ENCODE data around the gene GRK5.

Gene GRK5

GRCh38 chr10:119183664-119184412 is 23.5 kb upstream of the GRK5 start:
- H3F3A ChIP-seq (ENCODE audit: insufficient read depth, low read length): no peaks in the 10 kb centered on the region
- no peaks in the 10 kb centered on the region for H3K9me2 ChIP-seq (replicated peaks; ENCODE audit: insufficient read depth, low read length)
- H3K36me3 ChIP-seq (replicated peaks; ENCODE audit: insufficient read depth, low read length): no peaks in the 10 kb centered on the region
- H3K9me3 ChIP-seq (replicated peaks; ENCODE audit: insufficient read depth, low read length): no peaks in the 10 kb centered on the region
- H3K9ac ChIP-seq (ENCODE audit: low read length): no peak overlapping the region
- no peaks in the 10 kb centered on the region for H3K79me2 ChIP-seq (ENCODE audit: low read length)
- H3K4me3 ChIP-seq (ENCODE audit: low read length): no peak overlapping the region
- DNase-seq: no peak
- no peak overlapping the region for H3K4me2 ChIP-seq (ENCODE audit: low read depth, low read length)
- no peak overlapping the region for H3K27ac ChIP-seq (ENCODE audit: low read length)
- H4K20me1 ChIP-seq (ENCODE audit: insufficient read depth, low read length): no peaks in the 10 kb centered on the region
- H2AFZ ChIP-seq (ENCODE audit: low read length): no peak overlapping the region
- no peak for TF ChIP-seq EZH2phosphoT487 (IDR thresholded peaks at IDR 0.05; ENCODE audit: low read length)
- no peak for TF ChIP-seq CTCF (IDR thresholded peaks at IDR 0.05; ENCODE audit: low read length)
- no peak for TF ChIP-seq EZH2 (optimal IDR thresholded peaks at IDR 0.05; ENCODE audit: low read depth, low read length)
- no peaks in the 10 kb centered on the region for H3K27me3 ChIP-seq (replicated peaks; ENCODE audit: insufficient read depth, low read length)
- peaks cover 4% of the 10 kb centered on the region; the same call in 1 of the 2 replicates for H3K4me1 ChIP-seq (ENCODE audit: low read length)

GRCh38 chr10:119189811-119190282 is 17.5 kb upstream of the GRK5 start:
- Histone ChIP-seq H2AFZ (ENCODE audit: low read length) (no peak overlapping the region), H3F3A (ENCODE audit: insufficient read depth, low read length) (no peaks in the 10 kb centered on the region), H3K9me2 (replicated peaks; ENCODE audit: insufficient read depth, low read length) (no peaks in the 10 kb centered on the region), H4K20me1 (ENCODE audit: insufficient read depth, low read length) (no peaks in the 10 kb centered on the region), H3K4me2 (ENCODE audit: low read depth, low read length) (no peak overlapping the region), H3K79me2 (ENCODE audit: low read length) (no peaks in the 10 kb centered on the region), H3K4me1 (ENCODE audit: low read length) (peaks cover 9% of the 10 kb centered on the region), H3K9me3 (replicated peaks; ENCODE audit: insufficient read depth, low read length) (no peaks in the 10 kb centered on the region), H3K9ac (ENCODE audit: low read length) (no peak overlapping the region), H3K27ac (ENCODE audit: low read length) (no peak overlapping the region), H3K4me3 (ENCODE audit: low read length) (no peak overlapping the region), H3K36me3 (replicated peaks; ENCODE audit: insufficient read depth, low read length) (no peaks in the 10 kb centered on the region), H3K27me3 (replicated peaks; ENCODE audit: insufficient read depth, low read length) (no peaks in the 10 kb centered on the region)
- peak; percentile 50 for DNase-seq
- TF ChIP-seq EZH2 (optimal IDR thresholded peaks at IDR 0.05; ENCODE audit: low read depth, low read length) (no peak), EZH2phosphoT487 (IDR thresholded peaks at IDR 0.05; ENCODE audit: low read length) (no peak), CTCF (IDR thresholded peaks at IDR 0.05; ENCODE audit: low read length) (no peak)

GRCh38 chr10:119190353-119190752 is 17.0 kb upstream of the GRK5 start:
- no peaks in the 10 kb centered on the region for H3K79me2 ChIP-seq (ENCODE audit: low read length)
- H3F3A ChIP-seq (ENCODE audit: insufficient read depth, low read length): no peaks in the 10 kb centered on the region
- H3K4me3 ChIP-seq (ENCODE audit: low read length): no peak overlapping the region
- no peak overlapping the region for H2AFZ ChIP-seq (ENCODE audit: low read length)
- no peaks in the 10 kb centered on the region for H3K9me2 ChIP-seq (replicated peaks; ENCODE audit: insufficient read depth, low read length)
- H3K4me1 ChIP-seq (ENCODE audit: low read length): peaks cover 9% of the 10 kb centered on the region
- H3K36me3 ChIP-seq (replicated peaks; ENCODE audit: insufficient read depth, low read length): no peaks in the 10 kb centered on the region
- TF ChIP-seq CTCF (IDR thresholded peaks at IDR 0.05; ENCODE audit: low read length) (no peak), EZH2 (optimal IDR thresholded peaks at IDR 0.05; ENCODE audit: low read depth, low read length) (no peak), EZH2phosphoT487 (IDR thresholded peaks at IDR 0.05; ENCODE audit: low read length) (no peak)
- H3K27ac ChIP-seq (ENCODE audit: low read length): no peak overlapping the region
- H3K4me2 ChIP-seq (ENCODE audit: low read depth, low read length): no peak overlapping the region
- no peak overlapping the region for H3K9ac ChIP-seq (ENCODE audit: low read length)
- H3K9me3 ChIP-seq (replicated peaks; ENCODE audit: insufficient read depth, low read length): no peaks in the 10 kb centered on the region
- no peak for DNase-seq
- H3K27me3 ChIP-seq (replicated peaks; ENCODE audit: insufficient read depth, low read length): no peaks in the 10 kb centered on the region
- H4K20me1 ChIP-seq (ENCODE audit: insufficient read depth, low read length): no peaks in the 10 kb centered on the region

Data from MM.1S (cell line).